GM12875 (cell line): ENCODE data around the gene SH3BP4.

Experiments
- H3K4me3 ChIP-seq: one replicate; pipeline ENCODE4 v1.5.1; 2011; ENCODE audit warnings: low read depth, low read length, control low read depth
- TF ChIP-seq, protein P1 (sequence below): IDR thresholded peaks from 2 replicates; pipeline ENCODE4 v1.5.1; 2011; ENCODE audit warnings: low read depth, mild to moderate bottlenecking, control low read depth, inconsistent platforms, low read length, moderate library complexity, borderline replicate concordance; ENCODE audit not compliant: insufficient read depth

The SH3BP4 gene

DNA sequence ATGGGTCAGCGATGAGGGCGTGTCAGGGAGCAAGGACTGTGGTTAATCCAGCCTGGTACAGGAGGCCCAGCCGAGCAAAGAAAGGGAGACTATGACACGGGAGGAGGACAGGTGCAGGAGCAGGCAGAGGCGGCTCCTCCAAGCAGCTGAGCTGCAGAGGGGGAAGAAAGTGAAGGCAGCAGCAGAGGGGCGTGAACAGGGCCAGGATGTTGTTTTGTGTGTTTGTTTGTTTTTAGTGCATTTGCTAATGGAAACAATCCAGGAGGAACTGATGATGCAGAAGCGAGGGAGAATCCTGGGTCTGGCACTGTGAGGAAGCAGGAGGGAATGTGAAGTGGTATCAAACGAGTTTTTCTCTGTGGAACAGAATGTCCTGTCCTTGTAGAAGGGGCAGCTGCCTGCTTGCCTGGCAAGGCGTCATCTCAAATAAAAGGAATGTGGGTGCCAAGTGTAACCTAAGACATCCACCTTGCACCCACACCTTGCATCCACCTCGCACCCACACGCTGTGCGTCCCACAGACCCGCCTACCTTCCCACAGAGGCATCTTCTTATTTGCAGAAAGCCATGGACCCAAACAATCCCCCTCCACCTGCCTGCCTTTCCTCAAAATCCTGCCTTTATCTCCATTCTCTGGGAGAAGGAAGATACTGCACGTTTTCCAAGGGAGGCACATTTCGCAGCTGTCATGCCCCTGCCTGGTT, 134.8 kb downstream of the SH3BP4 start:
- TF ChIP-seq, protein P1, sequence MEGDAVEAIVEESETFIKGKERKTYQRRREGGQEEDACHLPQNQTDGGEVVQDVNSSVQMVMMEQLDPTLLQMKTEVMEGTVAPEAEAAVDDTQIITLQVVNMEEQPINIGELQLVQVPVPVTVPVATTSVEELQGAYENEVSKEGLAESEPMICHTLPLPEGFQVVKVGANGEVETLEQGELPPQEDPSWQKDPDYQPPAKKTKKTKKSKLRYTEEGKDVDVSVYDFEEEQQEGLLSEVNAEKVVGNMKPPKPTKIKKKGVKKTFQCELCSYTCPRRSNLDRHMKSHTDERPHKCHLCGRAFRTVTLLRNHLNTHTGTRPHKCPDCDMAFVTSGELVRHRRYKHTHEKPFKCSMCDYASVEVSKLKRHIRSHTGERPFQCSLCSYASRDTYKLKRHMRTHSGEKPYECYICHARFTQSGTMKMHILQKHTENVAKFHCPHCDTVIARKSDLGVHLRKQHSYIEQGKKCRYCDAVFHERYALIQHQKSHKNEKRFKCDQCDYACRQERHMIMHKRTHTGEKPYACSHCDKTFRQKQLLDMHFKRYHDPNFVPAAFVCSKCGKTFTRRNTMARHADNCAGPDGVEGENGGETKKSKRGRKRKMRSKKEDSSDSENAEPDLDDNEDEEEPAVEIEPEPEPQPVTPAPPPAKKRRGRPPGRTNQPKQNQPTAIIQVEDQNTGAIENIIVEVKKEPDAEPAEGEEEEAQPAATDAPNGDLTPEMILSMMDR, result no peak
- no peak overlapping the region for H3K4me3 ChIP-seq

DNA sequence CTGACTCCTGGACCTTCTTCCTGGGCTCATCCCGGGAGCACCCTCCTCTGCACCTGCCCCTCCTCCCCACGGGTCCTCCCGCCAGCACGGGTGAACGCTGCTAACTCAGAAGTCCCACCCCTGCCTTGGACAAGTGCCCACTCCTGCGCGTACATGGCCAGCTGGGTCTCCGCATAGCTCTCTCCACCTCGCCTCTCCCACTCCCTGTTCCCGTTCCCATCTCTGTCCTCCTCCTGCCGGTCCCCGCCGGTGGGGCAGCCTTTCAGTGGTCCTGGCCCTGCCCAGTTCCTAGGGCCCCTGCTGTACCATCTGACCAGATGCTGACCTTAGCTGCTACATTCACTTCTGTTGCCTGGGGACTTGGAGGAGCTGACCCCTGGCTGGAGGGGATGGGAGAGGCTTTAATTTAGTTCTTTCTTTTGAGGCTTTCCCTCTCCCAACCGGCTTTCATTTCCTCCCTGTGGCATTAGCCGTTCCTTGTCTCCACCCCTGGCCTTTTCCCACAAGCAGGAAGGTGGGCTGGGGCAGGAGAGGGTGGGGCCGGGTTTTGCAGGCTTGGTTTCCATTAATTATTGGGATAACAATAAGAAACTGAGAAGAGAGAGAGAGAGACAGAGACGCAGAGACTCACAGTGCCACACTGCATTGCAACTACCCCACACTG, 136.1 kb downstream of the SH3BP4 start:
- TF ChIP-seq, protein P1, result no peak
- H3K4me3 ChIP-seq, result no peak overlapping the region

DNA sequence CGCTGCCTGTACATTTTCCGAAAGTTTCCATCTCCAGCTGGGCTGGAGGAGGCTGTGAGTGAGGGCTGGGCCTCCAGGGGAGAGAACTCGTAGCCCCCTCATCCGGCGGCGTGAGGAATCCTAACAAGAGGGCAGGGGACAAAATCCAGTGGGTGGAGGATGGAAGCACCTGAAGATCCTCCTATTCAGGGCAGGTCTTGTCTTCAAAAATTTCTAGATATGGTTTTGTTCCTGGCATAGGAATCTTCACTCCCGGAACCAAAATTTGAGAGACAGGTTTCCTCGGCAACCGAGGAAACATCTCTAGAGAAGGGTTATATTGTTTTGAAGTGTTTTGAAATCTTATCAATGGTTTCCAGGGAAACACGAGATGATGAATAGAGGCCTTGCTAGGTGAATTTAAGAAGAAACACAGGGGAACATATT, 136.7 kb downstream of the SH3BP4 start:
- no peak overlapping the region for H3K4me3 ChIP-seq
- TF ChIP-seq, protein P1, result no peak

DNA sequence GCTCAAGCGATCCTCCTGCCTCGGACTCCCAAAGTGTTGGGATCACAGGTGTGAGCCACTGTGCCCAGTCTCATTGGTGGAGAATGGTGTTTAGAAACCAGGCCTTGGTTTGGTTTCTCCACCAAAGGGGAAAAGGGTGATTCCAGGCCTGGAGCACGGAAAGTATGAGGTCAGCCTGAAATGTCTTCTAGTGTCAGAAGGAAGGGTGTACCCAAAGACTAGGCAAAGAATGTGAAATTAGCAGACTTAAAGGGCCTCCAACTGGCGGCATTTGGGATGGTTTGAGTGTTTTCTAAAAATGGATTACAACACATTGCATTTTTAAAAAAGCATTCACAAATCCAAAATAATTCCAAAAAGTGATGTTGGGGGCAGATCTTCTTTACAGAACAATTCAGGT, 139.6 kb downstream of the SH3BP4 start:
- no peak overlapping the region for H3K4me3 ChIP-seq
- TF ChIP-seq, protein P1, result no peak

DNA sequence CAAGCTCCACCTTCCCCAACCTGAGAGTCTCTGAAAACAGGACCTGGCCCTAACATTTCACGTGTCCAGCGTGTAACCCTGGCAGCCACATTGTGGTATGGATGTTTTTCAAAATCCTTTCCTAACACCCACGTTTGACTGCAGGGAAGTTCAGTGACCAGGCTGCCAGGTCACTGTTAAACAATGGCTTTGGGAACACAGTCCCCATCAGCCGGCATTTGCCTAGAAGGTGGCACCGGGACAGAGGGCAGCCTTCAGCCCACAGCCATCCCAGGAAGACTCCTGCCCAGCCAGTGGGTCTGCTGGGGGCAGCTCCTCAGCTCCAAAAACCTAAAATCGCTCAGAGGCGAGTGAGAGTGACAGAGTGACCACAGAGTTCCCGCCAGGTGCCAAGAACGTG, 140.2 kb downstream of the SH3BP4 start:
- TF ChIP-seq, protein P1, result no peak
- H3K4me3 ChIP-seq, result no peak overlapping the region

DNA sequence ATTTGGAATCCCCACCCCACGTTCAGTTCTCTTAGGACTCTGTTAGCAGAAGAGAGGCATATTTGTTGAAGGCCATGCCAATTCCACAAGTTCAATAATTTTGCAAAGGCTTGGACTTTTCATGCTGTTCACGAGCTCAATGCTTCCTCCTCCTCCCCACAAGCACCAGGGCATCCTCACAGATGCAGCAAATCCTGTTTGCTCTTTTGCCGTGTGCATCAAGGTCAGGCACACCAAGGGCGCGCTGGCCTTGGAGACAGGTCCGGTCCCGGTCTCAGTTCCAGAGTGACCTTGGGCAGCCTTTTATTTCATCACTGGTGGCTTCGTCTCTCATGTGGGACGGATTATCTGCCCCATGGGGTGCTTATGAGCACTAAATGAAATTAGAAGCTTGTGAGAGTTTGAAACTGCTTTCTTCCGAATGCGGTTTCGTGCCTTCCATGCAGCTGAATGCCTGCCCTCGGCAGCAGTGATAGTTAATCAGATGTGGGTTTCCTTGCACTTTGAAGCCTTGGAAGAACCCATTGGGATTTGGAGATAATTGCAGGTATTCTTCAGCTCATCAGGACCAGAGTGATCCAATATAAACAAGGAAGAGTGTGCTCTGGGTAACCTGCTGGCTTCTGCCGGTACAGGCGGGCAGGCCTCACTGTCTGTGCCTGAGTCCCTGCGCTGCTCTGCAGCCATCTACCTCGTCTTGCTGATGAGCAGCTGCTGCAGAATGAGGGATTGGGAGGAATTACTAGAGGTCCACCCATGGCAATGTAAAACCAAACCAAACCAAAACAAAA, 140.8 kb downstream of the SH3BP4 start:
- TF ChIP-seq, protein P1, result no peak
- no peak overlapping the region for H3K4me3 ChIP-seq
